DLD1 (cell line): ENCODE measurements around the gene DOLPP1.

Experiments
- in situ Hi-C: cut with HindIII; loops from 2 replicates; pipeline ENCODE4 v1.10.0; 2017; ENCODE audit warnings: low sequenced_read_pairs

The DOLPP1 gene

GRCh38 chr9:129136446-129137035 lies 55.6 kb downstream of the DOLPP1 start:
- in situ Hi-C loops, result loop anchor here (10.0 kb wide), 1 partner anchor 638 kb away; no protein-coding TSS in a partner anchor

DNA sequence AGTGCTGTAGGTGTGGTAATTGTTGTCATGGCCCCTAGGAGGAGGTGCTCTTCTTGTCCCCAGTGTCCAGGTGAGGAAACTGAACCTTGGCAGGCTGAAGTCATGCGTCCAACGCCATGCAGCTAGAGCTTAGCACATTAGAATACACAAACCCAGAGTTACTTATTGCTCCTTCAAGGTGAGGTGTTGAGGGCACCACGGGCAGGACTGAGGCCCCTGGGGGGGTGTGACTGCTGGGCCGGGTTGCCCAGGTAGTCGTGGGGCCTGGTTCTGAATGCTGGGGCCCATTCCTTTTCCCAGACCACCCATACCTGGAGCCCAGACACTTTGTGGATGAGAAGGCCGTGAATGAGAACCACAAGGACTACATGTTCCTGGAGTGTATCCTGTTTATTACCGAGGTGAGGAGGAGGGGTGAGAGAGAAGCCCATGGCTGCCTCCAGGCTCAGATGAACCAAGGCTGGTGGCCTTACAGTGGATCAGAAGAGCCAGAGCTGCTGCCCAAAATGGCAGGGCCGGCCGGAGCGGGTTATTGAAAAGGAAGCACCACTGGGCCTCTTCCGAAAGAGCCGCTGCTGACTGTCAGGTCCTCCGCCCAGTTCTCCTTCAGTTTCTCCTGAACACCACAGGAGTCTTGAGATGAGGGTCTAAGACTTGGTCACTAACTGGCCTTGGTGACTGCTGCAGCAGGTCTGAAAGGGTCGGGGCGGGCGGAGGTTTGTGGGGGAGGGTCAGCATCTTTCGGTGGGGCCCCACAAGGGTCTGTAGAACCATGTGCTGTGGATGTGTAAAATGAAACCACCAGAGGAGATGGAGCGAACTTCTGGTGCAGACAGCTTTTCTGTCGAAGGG lies 56.6 kb downstream of the DOLPP1 start:
- in situ Hi-C loops, result loop anchor here (10.0 kb wide), 1 partner anchor 637 kb away; no protein-coding TSS in a partner anchor

- in situ Hi-C loops, result loop anchor here (10.0 kb wide), 1 partner anchor 637 kb away; no protein-coding TSS in a partner anchor
These were observed 57.2 kb downstream of the DOLPP1 start for GRCh38 chr9:129138144-129138462.

DNA sequence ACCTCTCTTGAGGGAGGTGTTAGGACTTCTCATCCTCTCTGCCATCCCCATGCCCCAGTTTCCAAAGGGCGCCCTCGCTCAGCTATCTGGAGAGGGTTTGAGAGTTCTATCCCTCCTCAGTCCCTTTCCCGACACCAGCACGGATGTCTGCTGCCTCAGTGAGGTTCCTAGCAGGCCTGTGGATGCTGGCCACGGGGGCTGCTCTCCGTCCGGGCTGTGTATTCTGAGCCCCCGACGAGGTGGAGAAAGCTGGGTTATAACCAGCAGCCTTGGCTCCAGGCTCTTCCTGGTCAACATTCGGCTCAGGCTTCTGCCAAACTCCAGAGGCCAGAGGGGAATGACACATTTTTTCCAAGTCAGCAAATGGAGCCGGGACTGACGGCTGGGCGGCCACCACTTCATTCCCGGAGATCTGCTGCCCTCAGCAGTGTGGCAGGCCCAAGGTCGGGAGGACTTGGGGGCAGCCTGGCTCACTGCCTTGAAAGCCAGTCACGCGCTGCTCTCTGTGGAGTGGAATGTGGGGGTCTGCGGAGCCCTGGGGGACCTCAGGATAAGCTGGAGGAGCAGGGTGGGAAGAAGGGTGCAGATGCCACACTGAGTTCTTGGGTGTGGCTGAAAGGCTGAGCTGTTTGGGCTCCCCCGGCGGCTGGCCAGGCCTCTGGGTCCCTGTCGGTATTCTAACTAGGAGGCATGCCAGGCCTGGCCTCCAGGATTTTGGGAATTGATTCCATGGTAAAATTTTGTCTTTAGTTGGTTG lies 57.7 kb downstream of the DOLPP1 start:
- in situ Hi-C loops, result loop anchor here (10.0 kb wide), 1 partner anchor 636 kb away; no protein-coding TSS in a partner anchor

DNA sequence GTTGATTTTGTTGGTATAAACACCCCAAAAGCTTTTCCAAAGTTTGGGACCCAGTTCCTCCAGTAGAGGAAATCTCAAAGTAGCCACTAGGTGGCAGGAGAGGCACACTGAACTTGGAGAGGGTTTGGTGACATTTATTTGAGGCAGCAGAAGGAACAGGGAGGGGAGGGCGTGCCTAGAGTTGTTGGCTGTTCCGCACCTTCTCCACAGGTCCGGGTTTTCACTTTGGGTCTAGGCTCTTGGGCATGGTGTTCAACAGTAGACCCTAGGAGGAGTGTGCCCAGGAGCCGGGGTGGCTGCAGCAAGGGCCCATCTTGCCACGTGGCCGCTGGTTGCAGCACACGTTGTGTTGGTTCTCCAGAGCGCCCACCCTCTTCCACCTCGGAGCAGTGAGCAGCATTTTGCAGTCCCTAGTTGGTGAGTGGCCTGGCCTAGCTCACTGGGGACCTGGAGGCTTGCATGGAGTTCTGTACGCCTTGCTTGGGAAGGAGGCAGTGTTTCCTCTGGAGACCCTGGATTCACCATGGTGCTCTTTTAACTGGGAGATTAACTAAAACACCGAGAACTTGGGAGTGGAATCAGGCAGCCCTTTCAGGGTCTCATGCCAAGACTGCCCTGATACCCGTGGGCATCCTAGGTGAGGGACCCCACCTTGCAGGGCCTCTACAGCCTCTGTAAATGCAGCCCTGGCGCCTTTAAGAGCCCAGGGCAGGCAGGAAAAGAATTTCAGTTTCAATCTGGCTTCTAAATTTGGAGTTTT lies 58.5 kb downstream of the DOLPP1 start:
- in situ Hi-C loops, result loop anchor here (10.0 kb wide), 1 partner anchor 635 kb away; no protein-coding TSS in a partner anchor

DNA sequence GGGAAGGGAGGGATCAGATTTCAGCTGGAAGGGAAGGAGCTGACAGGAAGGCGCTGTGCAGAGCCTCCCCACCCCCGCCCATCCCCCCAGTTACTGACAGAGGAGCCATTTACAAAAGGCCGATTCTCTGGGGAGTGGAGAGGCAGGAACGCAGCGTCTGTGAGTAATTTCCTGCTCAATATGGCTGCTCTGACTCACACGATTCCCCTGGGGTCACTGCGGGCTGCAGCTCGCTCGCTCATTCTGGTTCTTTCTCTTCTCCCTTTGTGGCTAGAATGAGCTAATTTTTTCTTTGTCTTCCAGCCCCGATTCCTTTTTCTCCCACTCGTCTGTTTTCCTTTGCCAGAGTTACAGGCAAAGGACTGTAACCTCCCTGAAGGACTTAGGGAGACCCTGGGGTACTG lies 59.1 kb downstream of the DOLPP1 start:
- in situ Hi-C loops, result loop anchor here (10.0 kb wide), 1 partner anchor 635 kb away; no protein-coding TSS in a partner anchor
